Left lung (tissue), 10 donors: ENCODE results near the gene DLEU7. TPM values are rescaled to one million over a fixed set of nuclear protein-coding genes. Genes with fewer than 3 reads are reported as not detected.

ENCODE experiments used
- ATAC-seq: fragments of 200-7000 bp; cut with Tn5 transposase; one replicate; pipeline ENCODE4 v1.9.1; 2020; ENCODE audit warnings: moderate library complexity
- DNase-seq, 4 donors: peaks; one replicate each; pipeline ENCODE4 v3.0.0-alpha.2; 2013 to 2020
- H3K27ac ChIP-seq, 2 donors: fragments of 200-600 bp; sonication (generic) in 1 of 2; one replicate each; pipeline versions ENCODE4 v1.5.0 to v1.8.0; 2020 to 2021
- H3K27me3 ChIP-seq, 2 donors: fragments of 200-600 bp; sonication (generic) in 1 of 2; one replicate each; pipeline versions ENCODE4 v1.5.0 to v1.8.0; 2020 to 2021
- H3K36me3 ChIP-seq, 2 donors: fragments of 200-600 bp; sonication (generic) in 1 of 2; one replicate each; pipeline versions ENCODE4 v1.5.0 to v1.8.0; 2020 to 2021
- H3K4me1 ChIP-seq, 2 donors: fragments of 200-600 bp; one replicate each; pipeline ENCODE4 v1.8.0; 2021
- H3K4me3 ChIP-seq, 2 donors: fragments of 200-600 bp; sonication (generic) in 1 of 2; one replicate each; pipeline versions ENCODE4 v1.5.0 to v1.8.0; 2020 to 2021; ENCODE audit warnings: mild to moderate bottlenecking in 1 of 2
- H3K9me3 ChIP-seq, 2 donors: fragments of 200-600 bp; sonication (generic) in 1 of 2; one replicate each; pipeline versions ENCODE4 v1.5.0 to v1.8.0; 2020 to 2021
- intact Hi-C, 2 donors: fragments of 100-400 bp; cut with DNase I; formaldehyde crosslinking; loops; one replicate each; pipeline versions ENCODE4 v1.11.2 to v1.14.2; 2022
- polyA plus RNA-seq, 6 donors: library from polyadenylated mRNA; unstranded; fragments of 120-200 nt; gene quantifications; one replicate each; pipeline ENCODE4 v1.2.1, GENCODE V29; 2013; ENCODE audit not compliant: insufficient read length in 6 of 6
- total RNA-seq, 2 donors: library from RNA; stranded (reverse); fragmentation: NEBNext Ultra II Directional; extraction: Animal tissue kit (Norgen Biotek cat#: 25700); gene quantifications; one replicate each; pipeline ENCODE4 v1.2.1, GENCODE V29; 2021
- TF ChIP-seq, protein P1 (sequence below), 2 donors: fragments of 200-600 bp; sonication (generic) in 1 of 2; IDR thresholded peaks; one replicate each; pipeline versions ENCODE4 v1.5.0 to v1.8.0; 2021; ENCODE audit warnings: antibody characterized with exemption in 2 of 2
- donor health status: DM: no; HTN: yes; CAD: no.
- donor health status: DM: no; HTN: no; CAD: no.

Gene DLEU7
- total and polyA plus RNA-seq, 8 donors: 0.23 to 1.9 (median 0.39) TPM

DNA sequence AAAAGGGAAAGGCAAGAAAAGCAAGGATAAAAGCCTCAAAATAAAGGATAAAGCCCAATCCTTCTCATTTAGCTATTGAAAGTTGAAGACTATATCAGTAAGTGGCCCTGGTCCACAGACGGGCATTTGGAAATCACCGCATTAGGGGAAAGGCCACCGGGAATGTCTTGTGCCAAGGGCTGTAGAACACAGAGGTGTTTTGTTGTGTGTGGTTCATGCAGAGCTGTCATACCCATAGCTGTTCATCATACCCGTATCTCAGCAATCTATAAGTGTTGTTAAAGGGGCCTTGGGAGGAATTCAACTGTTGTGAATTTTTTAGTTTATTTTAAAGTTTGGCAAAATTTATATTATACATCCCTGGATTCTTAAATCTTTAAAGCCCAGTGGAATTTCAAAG is 33.0 kb downstream of the DLEU7 start:
- intact Hi-C loops: no loop called here
- no peak for ATAC-seq
- Histone ChIP-seq H3K4me1 (no peaks in the 10 kb centered on the region), H3K4me3 (no peak overlapping the region), H3K27ac (no peak overlapping the region), H3K27me3 (no peaks in the 10 kb centered on the region), H3K9me3 (peaks cover 0 to 5% of the 10 kb centered on the region in 2 donors), H3K36me3 (no peaks in the 10 kb centered on the region)
- no peak for DNase-seq
- TF ChIP-seq, protein P1, sequence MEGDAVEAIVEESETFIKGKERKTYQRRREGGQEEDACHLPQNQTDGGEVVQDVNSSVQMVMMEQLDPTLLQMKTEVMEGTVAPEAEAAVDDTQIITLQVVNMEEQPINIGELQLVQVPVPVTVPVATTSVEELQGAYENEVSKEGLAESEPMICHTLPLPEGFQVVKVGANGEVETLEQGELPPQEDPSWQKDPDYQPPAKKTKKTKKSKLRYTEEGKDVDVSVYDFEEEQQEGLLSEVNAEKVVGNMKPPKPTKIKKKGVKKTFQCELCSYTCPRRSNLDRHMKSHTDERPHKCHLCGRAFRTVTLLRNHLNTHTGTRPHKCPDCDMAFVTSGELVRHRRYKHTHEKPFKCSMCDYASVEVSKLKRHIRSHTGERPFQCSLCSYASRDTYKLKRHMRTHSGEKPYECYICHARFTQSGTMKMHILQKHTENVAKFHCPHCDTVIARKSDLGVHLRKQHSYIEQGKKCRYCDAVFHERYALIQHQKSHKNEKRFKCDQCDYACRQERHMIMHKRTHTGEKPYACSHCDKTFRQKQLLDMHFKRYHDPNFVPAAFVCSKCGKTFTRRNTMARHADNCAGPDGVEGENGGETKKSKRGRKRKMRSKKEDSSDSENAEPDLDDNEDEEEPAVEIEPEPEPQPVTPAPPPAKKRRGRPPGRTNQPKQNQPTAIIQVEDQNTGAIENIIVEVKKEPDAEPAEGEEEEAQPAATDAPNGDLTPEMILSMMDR (IDR thresholded peaks at IDR 0.05): no peak

DNA sequence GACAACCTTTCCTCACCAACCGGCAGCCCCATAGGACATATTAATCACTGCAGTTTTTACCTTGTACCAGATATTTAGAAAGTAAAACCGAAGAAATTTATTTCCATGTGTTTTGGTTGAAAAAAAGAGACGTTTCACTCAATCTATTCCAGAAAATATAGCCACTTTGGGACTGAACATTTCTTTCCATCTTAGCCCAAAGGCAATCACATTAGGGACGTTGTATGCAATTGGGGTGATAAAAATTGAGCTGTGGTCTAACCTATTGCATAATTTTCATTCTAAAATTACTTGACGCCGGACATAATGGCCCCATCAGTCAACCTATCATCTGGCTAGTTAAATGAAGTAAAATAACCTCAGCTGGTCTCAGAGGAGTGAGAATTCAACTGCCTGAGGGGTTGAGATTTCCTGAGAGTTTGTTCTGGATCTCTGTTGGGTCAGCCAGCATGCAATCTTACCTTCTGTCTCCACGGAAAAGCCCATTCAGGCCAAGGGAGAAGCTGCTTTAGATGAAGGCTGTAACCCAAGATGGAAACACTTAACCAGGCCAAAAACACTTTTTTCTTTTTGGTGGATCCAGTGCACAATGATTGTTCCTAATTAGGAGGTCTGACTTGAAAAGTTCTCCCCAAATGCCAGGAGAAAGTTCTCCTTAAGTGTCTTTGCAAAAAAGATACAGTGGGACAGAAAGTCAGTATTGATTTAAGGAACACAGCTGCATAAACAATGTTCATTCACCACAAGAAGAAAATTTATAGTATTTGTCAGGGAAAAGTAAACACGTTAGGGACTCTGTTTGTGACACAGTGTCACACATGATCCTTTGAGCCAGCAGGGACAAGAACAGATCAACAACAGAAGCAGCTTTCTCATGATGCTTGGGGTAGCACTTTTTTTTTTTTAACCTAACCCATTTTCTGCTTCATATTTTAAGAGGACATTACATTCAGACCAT is 34.1 kb downstream of the DLEU7 start:
- H3K27me3 ChIP-seq: no peaks in the 10 kb centered on the region
- no peaks in the 10 kb centered on the region for H3K4me1 ChIP-seq
- ATAC-seq (no peak), DNase-seq (no peak)
- H3K4me3 ChIP-seq: no peak overlapping the region
- H3K36me3 ChIP-seq: no peaks in the 10 kb centered on the region
- H3K9me3 ChIP-seq: peaks cover 0 to 14% of the 10 kb centered on the region in 2 donors
- intact Hi-C loops: loop anchor here in 1 of 2 donors (10.0 kb wide), 1 partner anchor 275 kb away; no protein-coding TSS in a partner anchor
- no peak overlapping the region for H3K27ac ChIP-seq
- TF ChIP-seq, protein P1 (IDR thresholded peaks at IDR 0.05): no peak

DNA sequence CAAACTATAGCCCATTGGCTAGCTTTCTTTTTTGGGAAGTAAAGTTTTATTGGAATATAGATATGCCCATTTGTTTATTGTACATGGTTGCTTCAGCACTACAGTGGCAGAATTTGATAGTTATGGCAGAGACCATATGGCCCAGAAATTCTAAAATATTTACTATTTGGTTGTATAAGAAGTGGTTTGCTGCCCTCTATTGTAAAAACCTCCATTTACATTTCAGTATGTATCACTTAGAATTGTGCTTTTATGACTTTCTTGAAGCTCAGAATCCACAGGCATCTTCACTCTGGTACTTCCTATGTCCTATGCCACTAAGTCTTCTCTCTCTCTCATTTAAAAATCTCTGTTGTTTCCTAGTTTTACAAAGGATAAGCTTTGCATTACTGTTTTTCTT is 37.7 kb downstream of the DLEU7 start:
- TF ChIP-seq, protein P1 (IDR thresholded peaks at IDR 0.05): no peak
- Histone ChIP-seq H3K4me1 (peaks cover 4 to 9% of the 10 kb centered on the region in 2 donors), H3K36me3 (no peaks in the 10 kb centered on the region), H3K9me3 (peaks cover 0 to 14% of the 10 kb centered on the region in 2 donors), H3K27me3 (no peaks in the 10 kb centered on the region), H3K27ac (no peak overlapping the region), H3K4me3 (no peak overlapping the region)
- DNase-seq (no peak), ATAC-seq (no peak)
- intact Hi-C loops: loop anchor here in 1 of 2 donors (10.0 kb wide), 1 partner anchor 271 kb away; no protein-coding TSS in a partner anchor

DNA sequence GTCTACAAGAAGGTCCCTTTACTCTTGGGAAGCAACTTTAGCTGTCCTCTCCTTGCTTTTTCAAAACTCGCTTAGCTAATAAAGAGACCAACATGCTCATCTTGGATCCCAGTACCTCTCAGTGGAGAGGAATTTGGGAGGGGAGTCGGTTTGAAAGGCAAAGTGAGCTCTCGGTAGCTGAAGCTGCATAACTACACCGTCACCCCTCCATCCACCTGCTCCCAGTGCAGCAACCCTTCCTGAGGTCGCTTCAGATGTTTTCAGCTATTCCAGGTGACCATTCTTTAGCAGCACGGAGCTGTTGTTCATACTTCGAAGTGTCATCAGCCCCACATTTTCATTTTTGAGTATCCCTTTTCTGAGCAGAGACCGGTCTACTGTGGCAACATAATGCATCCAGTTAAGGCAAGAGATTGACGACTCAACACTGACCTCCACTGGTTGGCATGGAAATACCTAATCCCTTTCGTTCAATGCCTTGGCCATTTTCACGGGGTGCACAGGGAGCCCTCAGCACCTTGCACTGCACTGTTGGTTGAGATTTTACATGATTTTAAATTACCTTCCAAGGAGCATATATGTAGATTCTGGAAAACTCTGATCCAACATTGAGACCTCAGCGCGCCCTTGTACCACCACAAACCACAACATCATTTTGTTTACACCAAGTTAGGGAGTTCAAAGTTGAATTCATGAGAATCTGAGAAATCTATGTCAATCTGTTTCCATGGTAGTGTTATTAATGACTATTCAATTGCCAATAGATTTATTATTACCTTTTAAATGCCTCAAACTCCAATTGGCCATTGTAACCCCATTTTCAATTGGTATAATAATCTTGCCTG is 42.2 kb downstream of the DLEU7 start:
- TF ChIP-seq, protein P1 (IDR thresholded peaks at IDR 0.05): peak; percentile 68 to 75
- intact Hi-C loops: loop anchor here in 1 of 2 donors (5.0 to 10.0 kb wide), 2 partner anchors 267 to 824 kb away; no protein-coding TSS in a partner anchor
- H3K27me3 ChIP-seq: no peaks in the 10 kb centered on the region
- no peak overlapping the region for H3K27ac ChIP-seq
- no peaks in the 10 kb centered on the region for H3K36me3 ChIP-seq
- peaks cover 0 to 14% of the 10 kb centered on the region in 2 donors for H3K9me3 ChIP-seq
- H3K4me3 ChIP-seq: no peak overlapping the region
- DNase-seq (peak in 3 of 4 donors; percentile 44 to 85 (median 61)), ATAC-seq (peak; percentile 99)
- H3K4me1 ChIP-seq: peaks cover 6 to 21% of the 10 kb centered on the region in 2 donors
